Retinal pigment epithelial cell (primary cell): ENCODE data around the gene FKBP5.

ENCODE experiments used
- DNase-seq: peaks from one replicate; pipeline ENCODE4 v3.0.0-alpha.2; 2010; ENCODE audit warnings: low read depth
- H3K4me3 ChIP-seq: 2 replicates; pipeline ENCODE4 v1.5.1; 2011; ENCODE audit warnings: mild to moderate bottlenecking, low read length, control low read depth, moderate library complexity
- TF ChIP-seq, protein P1 (sequence below): conservative IDR thresholded peaks from 2 replicates; pipeline ENCODE4 v1.5.1; 2011; ENCODE audit warnings: low read depth, low read length, control low read depth, inconsistent platforms

Gene FKBP5

DNA sequence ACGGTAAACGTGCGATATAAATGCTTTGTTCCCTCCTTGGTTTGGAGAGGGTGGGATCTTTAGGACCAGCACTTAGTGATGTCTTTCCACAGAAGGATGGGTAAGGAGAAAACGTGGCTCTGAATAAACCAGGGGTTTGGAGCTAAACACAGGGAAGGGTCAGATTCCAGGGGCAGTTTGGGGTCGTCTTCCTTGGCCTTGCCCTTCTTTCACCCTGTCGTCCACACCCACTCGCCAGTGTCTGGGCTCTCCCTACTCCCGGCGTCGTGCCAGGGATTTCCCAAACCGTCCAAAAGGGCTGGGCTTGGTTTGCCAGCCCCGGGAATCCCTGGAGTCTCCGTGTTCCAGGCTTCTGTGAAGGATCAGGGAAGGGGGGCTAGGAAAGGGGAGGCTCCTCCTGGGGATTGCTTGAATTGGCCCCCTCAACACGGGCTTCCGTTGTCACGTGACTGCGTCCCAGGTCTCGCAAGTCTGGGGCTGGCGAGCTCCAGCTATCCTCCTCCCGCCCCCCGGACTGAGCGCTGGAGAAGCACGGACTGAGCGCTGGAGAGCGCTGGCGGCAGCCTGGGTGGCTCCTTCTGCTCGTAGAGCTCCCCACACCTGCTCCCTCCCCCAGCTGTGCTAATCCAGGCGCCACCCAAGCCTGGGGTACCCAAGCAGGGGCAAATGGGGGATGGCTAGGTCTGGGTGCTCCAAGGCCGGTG lies 38.7 kb upstream of the FKBP5 start:
- TF ChIP-seq, protein P1, sequence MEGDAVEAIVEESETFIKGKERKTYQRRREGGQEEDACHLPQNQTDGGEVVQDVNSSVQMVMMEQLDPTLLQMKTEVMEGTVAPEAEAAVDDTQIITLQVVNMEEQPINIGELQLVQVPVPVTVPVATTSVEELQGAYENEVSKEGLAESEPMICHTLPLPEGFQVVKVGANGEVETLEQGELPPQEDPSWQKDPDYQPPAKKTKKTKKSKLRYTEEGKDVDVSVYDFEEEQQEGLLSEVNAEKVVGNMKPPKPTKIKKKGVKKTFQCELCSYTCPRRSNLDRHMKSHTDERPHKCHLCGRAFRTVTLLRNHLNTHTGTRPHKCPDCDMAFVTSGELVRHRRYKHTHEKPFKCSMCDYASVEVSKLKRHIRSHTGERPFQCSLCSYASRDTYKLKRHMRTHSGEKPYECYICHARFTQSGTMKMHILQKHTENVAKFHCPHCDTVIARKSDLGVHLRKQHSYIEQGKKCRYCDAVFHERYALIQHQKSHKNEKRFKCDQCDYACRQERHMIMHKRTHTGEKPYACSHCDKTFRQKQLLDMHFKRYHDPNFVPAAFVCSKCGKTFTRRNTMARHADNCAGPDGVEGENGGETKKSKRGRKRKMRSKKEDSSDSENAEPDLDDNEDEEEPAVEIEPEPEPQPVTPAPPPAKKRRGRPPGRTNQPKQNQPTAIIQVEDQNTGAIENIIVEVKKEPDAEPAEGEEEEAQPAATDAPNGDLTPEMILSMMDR: no peak
- peak overlapping the region; percentile 52 for H3K4me3 ChIP-seq
- DNase-seq: peak; percentile 48

DNA sequence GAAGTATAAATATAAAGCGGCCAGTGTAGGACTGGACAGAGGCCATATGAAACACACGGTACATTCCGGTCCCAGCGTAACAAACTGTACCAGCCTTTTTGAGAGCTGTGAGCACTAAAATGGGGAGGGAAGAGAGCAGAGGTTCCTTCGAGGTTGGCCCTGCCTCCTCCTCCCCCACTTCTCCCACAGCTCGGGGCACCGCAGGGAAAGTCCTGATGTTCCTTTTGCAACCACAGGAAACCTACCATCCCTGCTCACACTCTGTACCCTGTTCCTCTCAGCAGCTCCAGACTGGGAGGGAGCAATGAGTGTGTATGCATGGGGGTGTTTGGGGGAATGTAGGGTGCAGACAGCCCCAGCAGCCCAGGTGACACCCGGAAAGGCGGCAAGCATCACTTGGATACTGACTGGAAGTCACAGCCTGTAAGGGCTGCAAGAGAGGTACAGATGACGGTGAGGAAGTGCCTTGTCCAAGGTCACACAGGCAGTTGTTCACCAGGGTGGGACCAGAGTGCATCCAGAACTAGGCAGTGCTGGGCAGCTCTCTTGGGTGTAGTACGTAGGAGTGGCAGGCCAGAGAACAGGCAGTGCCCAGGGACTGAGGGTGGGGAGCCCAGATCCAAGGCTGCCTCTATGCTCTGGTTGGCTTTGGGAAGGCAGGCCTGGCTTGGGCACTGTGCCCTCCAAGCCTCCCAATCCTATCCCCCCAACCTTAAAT lies 37.2 kb upstream of the FKBP5 start:
- TF ChIP-seq, protein P1: no peak
- no peak for DNase-seq
- no peak overlapping the region for H3K4me3 ChIP-seq

DNA sequence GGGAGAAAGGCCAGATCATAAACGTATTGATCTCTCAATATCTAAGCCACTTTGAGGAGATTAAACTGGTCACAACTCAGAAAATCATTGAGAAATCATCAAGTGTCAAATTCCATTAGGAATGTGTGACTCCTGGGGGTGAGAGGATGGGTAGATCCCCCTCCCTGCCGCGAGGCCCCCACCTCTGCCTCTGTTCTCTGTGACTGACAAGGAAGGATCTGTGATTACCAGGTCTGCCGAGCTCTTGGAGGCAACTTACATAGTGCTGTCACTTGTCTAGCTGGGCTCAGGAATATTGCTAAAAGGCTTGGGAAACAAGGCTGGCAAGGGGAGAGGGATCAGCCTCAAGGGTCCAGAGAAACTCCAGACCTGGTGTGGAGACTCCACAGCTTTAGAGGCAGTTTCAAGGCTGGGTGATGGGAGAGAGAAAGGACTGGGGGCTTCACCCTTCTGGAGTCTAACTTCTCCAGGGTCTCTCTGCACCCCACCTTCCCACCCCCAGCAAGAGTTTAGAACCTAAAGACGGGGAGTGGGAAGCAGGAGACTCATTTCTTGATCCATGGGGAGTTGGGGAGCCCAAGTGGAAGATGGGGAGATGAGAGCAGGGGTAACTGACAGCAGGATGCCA lies 36.5 kb upstream of the FKBP5 start:
- no peak overlapping the region for H3K4me3 ChIP-seq
- no peak for DNase-seq
- TF ChIP-seq, protein P1: no peak

DNA sequence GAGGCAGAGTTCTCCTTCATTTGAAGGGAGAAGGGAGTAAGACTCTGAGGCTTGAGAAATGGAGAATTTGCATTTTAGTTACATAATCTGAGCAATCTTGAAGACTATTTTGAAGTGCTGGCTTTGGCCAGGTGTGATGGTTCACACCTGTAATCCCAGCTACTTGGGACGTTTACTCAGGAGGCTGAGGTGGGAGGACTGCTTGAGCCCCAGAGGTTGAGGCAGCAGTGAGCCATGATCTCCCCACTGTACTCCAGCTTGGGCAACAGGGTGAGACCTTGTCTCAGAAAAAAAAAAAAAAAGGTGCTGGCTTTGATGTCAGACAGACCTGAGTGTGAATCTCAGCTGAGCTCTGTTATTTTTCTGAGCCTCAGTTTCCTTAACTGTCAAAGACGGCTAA lies 35.8 kb upstream of the FKBP5 start:
- DNase-seq: no peak
- H3K4me3 ChIP-seq: no peak overlapping the region
- TF ChIP-seq, protein P1: no peak

DNA sequence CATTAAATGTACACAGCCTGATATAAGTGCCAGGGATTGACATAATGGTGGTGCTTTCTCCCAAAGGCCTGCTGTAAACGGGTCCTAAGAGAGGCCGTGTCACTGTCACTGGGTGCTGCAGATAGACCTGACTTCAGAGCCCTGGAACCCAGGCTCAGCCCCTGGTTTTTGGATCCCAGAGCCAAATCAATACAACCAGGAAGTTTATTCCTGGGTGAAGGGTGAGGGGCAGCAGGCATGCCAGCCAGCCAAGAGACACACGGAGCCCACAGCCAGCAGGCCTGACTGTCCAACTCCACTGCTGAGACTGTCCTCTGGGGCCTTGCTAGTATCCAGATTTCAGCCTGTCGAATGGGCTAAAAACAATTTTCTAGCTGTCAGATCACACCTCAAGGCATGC lies 35.3 kb upstream of the FKBP5 start:
- no peak for DNase-seq

DNA sequence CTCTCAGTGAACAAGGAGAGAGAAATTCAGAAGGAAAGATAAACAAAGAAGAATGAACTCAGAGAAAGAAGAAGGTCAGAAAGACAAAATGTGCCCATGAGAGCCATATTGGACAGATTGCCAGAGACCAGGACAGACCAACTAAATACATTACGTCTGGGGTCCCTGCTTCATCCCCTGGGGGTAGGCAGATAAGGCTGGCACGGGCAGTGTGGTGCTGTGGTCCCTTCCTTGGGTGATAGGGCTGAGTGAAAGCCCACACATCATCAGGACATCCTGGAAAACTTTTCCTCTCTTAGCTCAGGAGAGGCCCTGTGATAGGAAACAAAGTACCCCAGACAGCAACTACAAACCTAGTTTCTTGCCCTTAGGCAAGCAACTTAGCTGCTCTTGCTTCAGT lies 34.9 kb upstream of the FKBP5 start:
- no peak overlapping the region for H3K4me3 ChIP-seq
- no peak for DNase-seq
- TF ChIP-seq, protein P1: no peak

More for the DNA sequence above, 35.3 kb upstream of the FKBP5 start:
- no peak overlapping the region for H3K4me3 ChIP-seq
- TF ChIP-seq, protein P1: no peak
